Esophagus squamous epithelium (tissue), 5 donors: ENCODE measurements around the gene EFNB2. TPM values are rescaled to one million over a fixed set of nuclear protein-coding genes. Genes with fewer than 3 reads are reported as not detected.

ENCODE experiments used
- DNase-seq: peaks from one replicate; lab custom pipeline; 2025; lab: John Stamatoyannopoulos, UW
- H3K27ac ChIP-seq, 4 donors: fragments of 200-600 bp; sonication (generic); one replicate each; pipeline ENCODE4 v1.5.1; 2016 to 2019; ENCODE audit warnings: mild to moderate bottlenecking in 1 of 4
- H3K27me3 ChIP-seq, 4 donors: fragments of 200-600 bp; sonication (generic); 1 replicate in 3 of 4; 2 replicates in 1 of 4; pipeline versions ENCODE4 v1.5.1 to v1.6.0; 2017 to 2021; ENCODE audit warnings: antibody characterized with exemption in 1 of 4
- H3K36me3 ChIP-seq, 3 donors: fragments of 200-600 bp; sonication (generic); one replicate each; pipeline ENCODE4 v1.5.1; 2016 to 2019
- H3K4me1 ChIP-seq, 3 donors: fragments of 200-600 bp; sonication (generic); one replicate each; pipeline ENCODE4 v1.5.1; 2017 to 2019
- H3K4me3 ChIP-seq, 4 donors: fragments of 200-600 bp; sonication (generic); 1 replicate in 3 of 4; 2 replicates in 1 of 4; pipeline ENCODE4 v1.5.1; 2016 to 2019; ENCODE audit warnings: mild to moderate bottlenecking in 2 of 4, moderate library complexity in 1 of 4
- H3K9me3 ChIP-seq, 3 donors: fragments of 200-600 bp; sonication (generic); one replicate each; pipeline ENCODE4 v1.5.1; 2016 to 2019
- POLR2A ChIP-seq, 4 donors: fragments of 450-650 bp; IDR thresholded peaks; one replicate each; pipeline ENCODE4 v1.6.1; 2017; ENCODE audit warnings: antibody characterized with exemption in 4 of 4, mild to moderate bottlenecking in 4 of 4, moderate library complexity in 3 of 4
- WGBS, 2 donors: methylation state at CpG; one replicate each; pipeline ENCODE4 v1.1.5; 2018; 5-methylcytosine and 5-hydroxymethylcytosine counted together
- intact Hi-C: fragments of 100-400 bp; cut with DNase I; formaldehyde crosslinking; loops from one replicate; pipeline ENCODE4 v1.15.0; 2022
- total RNA-seq, 4 donors: library from RNA; depleted of rRNA; stranded (reverse); fragments of >200 nt; gene quantifications; one replicate each; pipeline ENCODE4 v1.1.0, GENCODE V29; 2016
- TF ChIP-seq, protein P1 (sequence below), 6 experiments: fragments of 450-650 bp in 4 of 6; fragments of 200-600 bp in 2 of 6; sonication (generic) in 2 of 6; IDR thresholded peaks; one replicate each; pipeline ENCODE4 v1.5.1; 2016 to 2019; ENCODE audit warnings: antibody characterized with exemption in 6 of 6, mild to moderate bottlenecking in 4 of 6, moderate library complexity in 4 of 6
- donor health status: DM: yes; HTN: yes; CAD: no.

EFNB2 gene
- total RNA-seq, 4 donors from 2014 or later, result 14.9 to 29.1 (median 15.8) TPM

GRCh38 chr13:106525865-106526264 lies 9.6 kb downstream of the EFNB2 start:
- Histone ChIP-seq H3K4me1 (peaks cover 12 to 100% (median 29%) of the 10 kb centered on the region in 3 donors), H3K27ac (peak overlapping the region in 1 of 4 donors; percentile 25), H3K27me3 (no peaks in the 10 kb centered on the region), H3K4me3 (no peak overlapping the region), H3K9me3 (no peaks in the 10 kb centered on the region), H3K36me3 (no peaks in the 10 kb centered on the region)
- 100% methylated on average over 1 of the region's 3 CpGs; no CpG with 5 or more reads in 1 of the 2 donors for WGBS, 2 donors
- intact Hi-C loops, result no loop called here
- no peak for DNase-seq
- TF ChIP-seq POLR2A (IDR thresholded peaks at IDR 0.05), result no peak
- TF ChIP-seq, protein P1, sequence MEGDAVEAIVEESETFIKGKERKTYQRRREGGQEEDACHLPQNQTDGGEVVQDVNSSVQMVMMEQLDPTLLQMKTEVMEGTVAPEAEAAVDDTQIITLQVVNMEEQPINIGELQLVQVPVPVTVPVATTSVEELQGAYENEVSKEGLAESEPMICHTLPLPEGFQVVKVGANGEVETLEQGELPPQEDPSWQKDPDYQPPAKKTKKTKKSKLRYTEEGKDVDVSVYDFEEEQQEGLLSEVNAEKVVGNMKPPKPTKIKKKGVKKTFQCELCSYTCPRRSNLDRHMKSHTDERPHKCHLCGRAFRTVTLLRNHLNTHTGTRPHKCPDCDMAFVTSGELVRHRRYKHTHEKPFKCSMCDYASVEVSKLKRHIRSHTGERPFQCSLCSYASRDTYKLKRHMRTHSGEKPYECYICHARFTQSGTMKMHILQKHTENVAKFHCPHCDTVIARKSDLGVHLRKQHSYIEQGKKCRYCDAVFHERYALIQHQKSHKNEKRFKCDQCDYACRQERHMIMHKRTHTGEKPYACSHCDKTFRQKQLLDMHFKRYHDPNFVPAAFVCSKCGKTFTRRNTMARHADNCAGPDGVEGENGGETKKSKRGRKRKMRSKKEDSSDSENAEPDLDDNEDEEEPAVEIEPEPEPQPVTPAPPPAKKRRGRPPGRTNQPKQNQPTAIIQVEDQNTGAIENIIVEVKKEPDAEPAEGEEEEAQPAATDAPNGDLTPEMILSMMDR (IDR thresholded peaks at IDR 0.05), result no peak

GRCh38 chr13:106524108-106524507 lies 11.4 kb downstream of the EFNB2 start:
- H3K27me3 ChIP-seq, result no peaks in the 10 kb centered on the region
- 49 to 68% methylated on average over 2 of the region's 2 CpGs for WGBS, 2 donors
- peaks cover 13 to 100% (median 34%) of the 10 kb centered on the region in 3 donors for H3K4me1 ChIP-seq
- intact Hi-C loops, result no loop called here
- no peak overlapping the region for H3K27ac ChIP-seq
- no peak for DNase-seq
- no peaks in the 10 kb centered on the region for H3K36me3 ChIP-seq
- no peak overlapping the region for H3K4me3 ChIP-seq
- no peaks in the 10 kb centered on the region for H3K9me3 ChIP-seq
- TF ChIP-seq, protein P1 (IDR thresholded peaks at IDR 0.05), result no peak
- no peak for TF ChIP-seq POLR2A (IDR thresholded peaks at IDR 0.05)

DNA sequence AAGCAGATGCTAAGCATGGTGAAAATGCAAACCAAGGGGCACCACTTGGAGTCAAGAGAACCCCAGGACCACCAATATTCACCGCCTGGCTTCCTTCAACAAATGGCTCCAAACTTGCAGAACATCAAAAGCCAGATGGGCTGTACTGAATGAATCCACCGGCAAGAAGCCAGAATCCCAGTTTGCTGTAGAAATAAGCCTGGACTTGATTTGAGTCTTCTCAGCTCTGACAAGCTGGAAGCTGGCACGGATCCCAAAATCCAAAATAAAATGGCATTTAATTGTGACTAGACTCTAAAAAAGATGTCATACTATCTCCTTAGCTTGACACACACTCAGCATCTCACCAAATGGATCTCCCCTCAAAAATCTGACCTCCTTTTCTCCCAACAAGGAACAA lies 11.9 kb downstream of the EFNB2 start:
- Histone ChIP-seq H3K9me3 (no peaks in the 10 kb centered on the region), H3K4me1 (peaks cover 12 to 100% (median 30%) of the 10 kb centered on the region in 3 donors), H3K27me3 (no peaks in the 10 kb centered on the region), H3K4me3 (peak overlapping the region in 1 of 4 donors; percentile 35), H3K36me3 (no peaks in the 10 kb centered on the region), H3K27ac (peak overlapping the region in 3 of 4 donors; percentile 60 to 77 (median 66))
- no peak for DNase-seq
- 12 to 30% methylated on average over 3 of the region's 3 CpGs for WGBS, 2 donors
- TF ChIP-seq POLR2A (IDR thresholded peaks at IDR 0.05), result no peak
- TF ChIP-seq, protein P1 (IDR thresholded peaks at IDR 0.05), result no peak
- intact Hi-C loops, result no loop called here

DNA sequence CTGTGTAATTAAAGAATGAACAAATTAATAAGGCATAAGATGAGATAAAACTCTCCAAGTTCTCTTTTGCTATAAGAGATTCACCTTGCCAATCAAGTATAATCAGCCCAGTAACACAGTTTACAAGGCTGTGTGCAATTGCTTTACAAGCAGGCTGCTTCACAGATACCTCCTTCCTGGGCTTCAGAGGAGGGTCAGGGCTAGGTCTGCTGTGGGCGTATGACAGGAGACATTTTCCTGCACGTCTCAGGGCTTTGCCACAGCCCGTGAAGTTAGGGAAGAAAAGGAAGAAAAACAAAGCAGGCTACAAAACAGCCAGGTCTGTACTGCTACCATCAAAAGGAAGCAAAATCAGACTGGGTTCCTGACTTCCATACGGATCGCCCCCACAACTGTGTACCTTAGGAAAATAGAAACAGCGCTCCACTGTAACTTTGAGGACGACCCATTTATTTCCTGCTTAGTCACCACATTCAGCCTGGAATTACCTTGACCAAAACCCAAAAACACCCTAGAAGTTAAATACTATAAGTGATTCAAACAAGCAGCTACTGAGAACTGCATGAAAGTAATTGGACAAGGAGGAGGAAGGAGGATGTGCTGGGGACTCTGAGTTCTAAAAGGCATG lies 12.4 kb downstream of the EFNB2 start:
- Histone ChIP-seq H3K27me3 (no peaks in the 10 kb centered on the region), H3K9me3 (no peaks in the 10 kb centered on the region), H3K27ac (peak overlapping the region; percentile 7 to 77 (median 63)), H3K4me3 (peak overlapping the region in 1 of 4 donors; percentile 35), H3K4me1 (peaks cover 12 to 99% (median 29%) of the 10 kb centered on the region in 3 donors), H3K36me3 (no peaks in the 10 kb centered on the region)
- 28 to 37% methylated on average over 6 to 7 of the region's 7 CpGs for WGBS, 2 donors
- no peak for DNase-seq
- intact Hi-C loops, result no loop called here
- TF ChIP-seq POLR2A (IDR thresholded peaks at IDR 0.05), result no peak
- TF ChIP-seq, protein P1 (IDR thresholded peaks at IDR 0.05), result no peak

- Histone ChIP-seq H3K27me3 (no peaks in the 10 kb centered on the region), H3K4me1 (peaks cover 12 to 95% (median 29%) of the 10 kb centered on the region in 3 donors), H3K9me3 (no peaks in the 10 kb centered on the region), H3K36me3 (no peaks in the 10 kb centered on the region), H3K4me3 (peak overlapping the region in 1 of 4 donors; percentile 35), H3K27ac (peak overlapping the region; percentile 7 to 77 (median 63))
- no peak for DNase-seq
- TF ChIP-seq, protein P1 (IDR thresholded peaks at IDR 0.05), result peak in 1 of 6 experiments; percentile 10
- TF ChIP-seq POLR2A (IDR thresholded peaks at IDR 0.05), result no peak
- intact Hi-C loops, result no loop called here
- 30 to 54% methylated on average over 5 of the region's 5 CpGs for WGBS, 2 donors
Measured at GRCh38 chr13:106522112-106522705, 13.3 kb downstream of the EFNB2 start.
